K562 (cell line): ENCODE results near the gene EPHA2. TPM values are rescaled to one million over a fixed set of nuclear protein-coding genes. Genes with fewer than 3 reads are reported as not detected.

ENCODE experiments used
- RBM39 ChIP-seq: fragments of 200-400 bp; formaldehyde crosslinking; optimal IDR thresholded peaks from 2 replicates; pipeline ENCODE3; 2018; ENCODE audit warnings: low read depth, low read length
- polyA plus RNA-seq, 8 experiments: library from polyadenylated mRNA; depleted of rRNA in 4 of 8; stranded (reverse) in 5 of 8; unstranded in 3 of 8; fragments of >200 nt; fragmentation: Nextera tagmentation in 2 of 8; fragmentation: Illumina TruSeq in 1 of 8; extraction: Ambion mirVana in 2 of 8; extraction: Trizol in 1 of 8; gene quantifications; 2 replicates each; pipeline versions ENCODE4 v1.2.1 to v1.2.3, GENCODE V29; 2011 to 2014; ENCODE audit warnings: inconsistent platforms in 1 of 8, missing spikeins in 1 of 8
- total RNA-seq, 7 experiments: library from RNA; depleted of rRNA in 6 of 7; stranded (reverse); fragments of >200 nt in 6 of 7; fragmentation: Illumina TruSeq in 2 of 7; extraction: Trizol in 2 of 7; gene quantifications; 2 replicates each; pipeline versions ENCODE4 v1.2.1 to v1.2.3, GENCODE V29; 2011 to 2021; ENCODE audit warnings: low replicate concordance in 1 of 7
- TF ChIP-seq, protein P1 (sequence below): fragments of 250-450 bp; sonication (Bioruptor Pico); IDR thresholded peaks from 2 replicates; pipeline ENCODE4 v1.5.0; 2021; ENCODE audit warnings: mild to moderate bottlenecking, moderate library complexity
- TF ChIP-seq, protein P2 (sequence below): fragments of 250-450 bp; sonication (Bioruptor Pico); IDR thresholded peaks from 2 replicates; pipeline ENCODE4 v1.4.0; 2020

The EPHA2 gene
- total and polyA plus RNA-seq, 9 of the 15 experiments (the other 6 are each of a cell fraction or from before 2014, with no cell fraction given), result 0.04 to 0.40 (median 0.07) TPM; not detected in 4

GRCh38 chr1:16146279-16147155 is 9.4 kb downstream of the EPHA2 start (continued):
- TF ChIP-seq, protein P1, sequence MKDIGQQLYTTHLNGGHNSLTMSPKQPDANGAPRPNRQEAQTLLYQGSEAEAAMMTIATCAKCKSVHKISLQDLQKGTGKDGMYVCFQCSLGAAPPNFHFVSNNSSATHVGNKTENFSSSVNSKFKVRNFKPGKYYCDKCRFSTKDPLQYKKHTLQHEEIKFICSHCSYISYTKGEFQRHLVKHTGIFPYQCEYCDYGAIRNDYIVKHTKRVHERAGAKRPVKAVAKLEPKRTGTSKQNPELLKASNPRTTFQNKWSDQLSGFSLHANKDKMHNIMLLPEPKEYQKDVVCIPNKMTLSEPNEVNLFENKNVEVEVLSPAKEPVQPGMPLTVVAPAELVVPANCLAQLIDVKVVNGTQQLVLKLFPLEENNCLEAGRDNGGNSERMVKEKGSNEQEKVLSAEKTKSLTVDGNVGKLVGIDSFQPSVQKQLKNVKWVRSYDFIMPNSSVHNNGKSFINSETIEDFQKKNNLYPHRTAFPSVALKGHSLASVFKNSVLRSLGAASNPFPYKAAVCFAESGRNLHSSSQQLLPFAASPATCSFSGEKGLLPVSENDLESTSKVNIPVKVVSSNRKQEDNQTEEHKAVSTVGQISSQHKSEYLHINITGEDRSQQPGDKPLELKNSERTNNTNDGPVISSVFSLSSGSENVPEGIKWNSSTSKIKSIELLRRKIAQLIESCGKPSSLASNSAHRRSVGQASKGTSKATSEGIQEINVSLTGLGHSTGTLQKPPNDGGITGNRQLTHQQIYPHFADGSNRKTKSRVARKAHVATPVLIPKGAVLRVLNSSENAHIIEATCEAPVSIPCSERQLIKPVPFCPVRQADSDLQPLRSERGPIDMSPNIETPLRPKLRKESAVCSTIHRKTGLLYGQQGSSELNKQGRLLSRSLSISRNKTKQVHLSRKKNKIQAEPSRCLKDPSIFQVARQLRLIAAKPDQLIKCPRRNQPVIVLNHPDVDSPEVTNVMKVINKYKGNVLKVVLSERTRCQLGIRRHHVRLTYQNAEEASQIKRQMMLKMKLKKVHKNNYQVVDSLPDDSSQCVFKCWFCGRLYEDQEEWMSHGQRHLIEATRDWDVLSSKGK (CRISPR knock-in tag), result no peak
- no peak for TF ChIP-seq RBM39
- TF ChIP-seq, protein P2, sequence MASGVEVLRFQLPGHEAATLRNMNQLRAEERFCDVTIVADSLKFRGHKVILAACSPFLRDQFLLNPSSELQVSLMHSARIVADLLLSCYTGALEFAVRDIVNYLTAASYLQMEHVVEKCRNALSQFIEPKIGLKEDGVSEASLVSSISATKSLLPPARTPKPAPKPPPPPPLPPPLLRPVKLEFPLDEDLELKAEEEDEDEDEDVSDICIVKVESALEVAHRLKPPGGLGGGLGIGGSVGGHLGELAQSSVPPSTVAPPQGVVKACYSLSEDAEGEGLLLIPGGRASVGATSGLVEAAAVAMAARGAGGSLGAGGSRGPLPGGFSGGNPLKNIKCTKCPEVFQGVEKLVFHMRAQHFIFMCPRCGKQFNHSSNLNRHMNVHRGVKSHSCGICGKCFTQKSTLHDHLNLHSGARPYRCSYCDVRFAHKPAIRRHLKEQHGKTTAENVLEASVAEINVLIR (CRISPR knock-in tag), result no peak
